Nephron progenitor cell (in vitro differentiated cells): ENCODE measurements around the gene YPEL4.
"Not testable (repeated sequence)": the region's sequence is repeated elsewhere in the genome, so short reads cannot be mapped to it uniquely, and the experiment has no call there.

Experiments
- DNase-seq: peaks from one replicate; pipeline ENCODE4 v3.0.0; 2021
- H3K27ac Mint-ChIP-seq: 2 replicates; pipeline ENCODE4 v1.8.0; 2021; ENCODE audit warnings: mild to moderate bottlenecking, moderate library complexity, mixed read lengths
- H3K27me3 Mint-ChIP-seq: 2 replicates; pipeline ENCODE4 v1.8.0; 2021; ENCODE audit warnings: mild to moderate bottlenecking, low read depth, mixed read lengths; ENCODE audit not compliant: poor library complexity
- H3K36me3 Mint-ChIP-seq: 2 replicates; pipeline ENCODE4 v1.8.0; 2021; ENCODE audit warnings: low read depth, mixed read lengths
- H3K4me1 Mint-ChIP-seq: 2 replicates; pipeline ENCODE4 v1.8.0; 2021; ENCODE audit warnings: mixed read lengths
- H3K4me3 Mint-ChIP-seq: 2 replicates; pipeline ENCODE4 v1.8.0; 2021; ENCODE audit warnings: mild to moderate bottlenecking, moderate library complexity, mixed read lengths
- H3K9me3 Mint-ChIP-seq: 2 replicates; pipeline ENCODE4 v1.8.0; 2021; ENCODE audit warnings: mild to moderate bottlenecking, moderate library complexity, mixed read lengths
- TF ChIP-seq, protein P1 (sequence below): fragments of 200-600 bp; sonication (generic); IDR thresholded peaks from 2 replicates; pipeline ENCODE4 v1.5.0; 2021; ENCODE audit warnings: antibody characterized with exemption

YPEL4 gene

GRCh38 chr11:57653163-57653562 lies 3.5 kb upstream of the YPEL4 start:
- Mint-ChIP-seq H3K4me3 (no peak overlapping the region), H3K36me3 (no peaks in the 10 kb centered on the region), H3K27ac (peak overlapping the region; percentile 13), H3K4me1 (peaks cover 65% of the 10 kb centered on the region), H3K9me3 (no peaks in the 10 kb centered on the region), H3K27me3 (peaks cover 11% of the 10 kb centered on the region)
- no peak for DNase-seq
- TF ChIP-seq, protein P1, sequence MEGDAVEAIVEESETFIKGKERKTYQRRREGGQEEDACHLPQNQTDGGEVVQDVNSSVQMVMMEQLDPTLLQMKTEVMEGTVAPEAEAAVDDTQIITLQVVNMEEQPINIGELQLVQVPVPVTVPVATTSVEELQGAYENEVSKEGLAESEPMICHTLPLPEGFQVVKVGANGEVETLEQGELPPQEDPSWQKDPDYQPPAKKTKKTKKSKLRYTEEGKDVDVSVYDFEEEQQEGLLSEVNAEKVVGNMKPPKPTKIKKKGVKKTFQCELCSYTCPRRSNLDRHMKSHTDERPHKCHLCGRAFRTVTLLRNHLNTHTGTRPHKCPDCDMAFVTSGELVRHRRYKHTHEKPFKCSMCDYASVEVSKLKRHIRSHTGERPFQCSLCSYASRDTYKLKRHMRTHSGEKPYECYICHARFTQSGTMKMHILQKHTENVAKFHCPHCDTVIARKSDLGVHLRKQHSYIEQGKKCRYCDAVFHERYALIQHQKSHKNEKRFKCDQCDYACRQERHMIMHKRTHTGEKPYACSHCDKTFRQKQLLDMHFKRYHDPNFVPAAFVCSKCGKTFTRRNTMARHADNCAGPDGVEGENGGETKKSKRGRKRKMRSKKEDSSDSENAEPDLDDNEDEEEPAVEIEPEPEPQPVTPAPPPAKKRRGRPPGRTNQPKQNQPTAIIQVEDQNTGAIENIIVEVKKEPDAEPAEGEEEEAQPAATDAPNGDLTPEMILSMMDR: no peak

DNA sequence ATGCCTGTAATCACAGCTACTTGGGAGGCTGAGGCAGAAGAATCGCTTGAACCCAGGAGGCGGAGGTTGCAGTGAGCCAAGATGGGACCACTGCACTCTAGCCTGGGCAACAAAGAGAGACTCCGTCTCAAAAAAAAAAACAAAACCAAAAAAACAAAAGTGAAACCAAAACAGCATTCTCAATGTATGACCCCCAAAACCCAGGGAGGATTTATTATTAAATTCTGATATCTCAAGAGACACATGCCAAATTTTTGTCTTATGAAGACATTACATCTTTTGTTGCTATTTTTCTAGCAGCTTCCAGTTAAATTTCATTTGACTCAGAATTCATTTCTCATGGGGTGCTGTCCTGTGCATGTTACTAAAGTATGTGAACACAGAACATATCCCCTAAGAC lies 3.0 kb upstream of the YPEL4 start:
- H3K4me1 Mint-ChIP-seq: peaks cover 65% of the 10 kb centered on the region
- no peaks in the 10 kb centered on the region for H3K36me3 Mint-ChIP-seq
- TF ChIP-seq, protein P1: no peak
- peak overlapping the region; percentile 13 for H3K27ac Mint-ChIP-seq
- H3K27me3 Mint-ChIP-seq: peaks cover 10% of the 10 kb centered on the region
- no peak for DNase-seq
- H3K4me3 Mint-ChIP-seq: no peak overlapping the region
- no peaks in the 10 kb centered on the region for H3K9me3 Mint-ChIP-seq

DNA sequence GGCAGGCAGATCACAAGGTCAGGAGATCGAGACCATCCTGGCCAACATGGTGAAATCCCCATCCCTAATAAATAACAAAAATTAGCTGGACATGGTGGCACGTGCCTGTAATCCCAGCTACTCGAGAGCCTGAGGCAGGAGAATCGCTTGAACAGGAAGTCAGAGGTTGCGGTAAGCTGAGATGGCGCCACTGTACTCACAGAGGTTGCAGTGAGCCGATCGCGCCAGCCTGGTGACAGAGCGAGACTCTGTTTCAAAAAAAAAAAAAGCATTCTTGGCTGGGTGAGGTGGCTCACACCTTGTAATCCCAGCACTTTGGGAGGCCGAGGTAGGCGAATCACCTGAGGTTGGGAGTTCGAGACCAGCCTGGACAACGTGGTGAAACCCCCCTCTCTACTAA lies 2.5 kb upstream of the YPEL4 start:
- H3K27ac Mint-ChIP-seq, H3K36me3 Mint-ChIP-seq, H3K27me3 Mint-ChIP-seq, H3K4me3 Mint-ChIP-seq, H3K9me3 Mint-ChIP-seq, DNase-seq: not testable (repeated sequence)
- peaks cover 65% of the 10 kb centered on the region for H3K4me1 Mint-ChIP-seq

GRCh38 chr11:57651408-57651807 lies 1.7 kb upstream of the YPEL4 start:
- Mint-ChIP-seq H3K36me3 (no peaks in the 10 kb centered on the region), H3K4me3 (peak overlapping the region; percentile 79), H3K27me3 (peaks cover 5% of the 10 kb centered on the region), H3K9me3 (no peaks in the 10 kb centered on the region), H3K4me1 (peaks cover 65% of the 10 kb centered on the region), H3K27ac (no peak overlapping the region)
- no peak for DNase-seq
- TF ChIP-seq, protein P1: no peak

DNA sequence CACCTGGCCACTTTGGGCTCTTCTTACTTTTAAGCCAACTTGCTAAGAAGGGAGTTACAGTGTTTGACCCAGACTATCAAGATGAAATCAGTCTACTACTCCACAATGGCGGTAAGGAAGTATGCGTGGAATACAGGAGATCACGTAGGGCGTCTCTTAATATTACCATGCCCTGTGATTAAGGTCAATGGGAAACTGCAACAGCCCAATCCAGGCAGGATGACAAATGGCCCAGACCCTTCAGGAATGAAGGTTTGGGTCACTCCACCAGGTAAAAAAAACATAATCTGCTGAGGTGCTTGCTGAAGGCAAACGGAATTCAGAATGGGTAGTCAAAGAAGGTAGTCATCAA lies 1.0 kb upstream of the YPEL4 start:
- no peak for DNase-seq
- TF ChIP-seq, protein P1: no peak
- Mint-ChIP-seq H3K4me1 (peaks cover 70% of the 10 kb centered on the region), H3K36me3 (no peaks in the 10 kb centered on the region), H3K9me3 (no peaks in the 10 kb centered on the region), H3K4me3 (peak overlapping the region; percentile 79), H3K27ac (peak overlapping the region; percentile 82), H3K27me3 (peaks cover 5% of the 10 kb centered on the region)

DNA sequence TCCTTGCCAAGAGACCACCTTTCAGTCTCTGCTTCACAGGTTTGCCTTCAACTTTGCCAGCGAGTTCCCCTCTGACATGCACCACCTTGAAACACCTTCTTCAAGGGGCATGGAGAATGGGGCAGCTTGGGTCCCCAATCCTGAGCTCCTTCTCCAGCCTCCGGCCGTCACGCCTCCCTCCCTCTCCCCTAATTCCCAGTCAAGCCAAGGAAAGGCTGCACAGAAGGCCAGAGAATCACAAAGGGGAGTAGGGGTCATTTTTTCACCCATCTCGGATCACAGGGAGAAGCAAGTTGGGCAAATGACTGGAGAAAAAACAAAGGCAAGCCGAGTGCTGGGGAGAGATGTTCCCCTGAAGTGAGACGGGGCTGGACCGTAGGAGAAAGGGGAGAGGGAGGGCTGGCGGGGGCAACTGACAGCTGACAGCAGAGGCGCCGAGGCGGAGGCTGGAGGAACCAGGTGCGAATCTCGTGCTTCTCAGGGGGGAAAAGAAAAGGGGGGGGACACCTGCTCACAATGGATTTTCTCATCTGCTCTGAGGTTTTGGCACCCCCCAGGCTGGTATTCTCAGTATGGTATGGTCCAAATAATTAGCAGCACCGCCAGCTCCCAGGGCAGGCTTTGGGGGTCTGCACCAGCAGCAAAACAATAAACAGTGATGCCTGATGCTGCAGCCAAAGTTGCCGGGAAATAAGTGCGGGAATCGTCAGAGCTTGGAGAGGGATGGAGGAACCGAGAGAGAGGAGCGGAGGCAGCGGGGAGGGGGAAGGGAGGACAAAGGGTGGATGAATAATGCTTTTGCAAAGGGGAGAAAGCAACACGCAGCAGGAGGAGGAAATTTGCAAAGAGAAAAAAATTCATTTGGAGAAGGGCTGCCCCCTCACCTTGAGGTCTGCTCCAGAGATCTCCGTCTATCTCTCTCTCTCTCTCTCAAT lies 644 bp downstream of the YPEL4 start:
- Mint-ChIP-seq H3K27ac (peak overlapping the region; percentile 84), H3K9me3 (no peaks in the 10 kb centered on the region)
- no peak for DNase-seq

More for the DNA sequence above, 644 bp downstream of the YPEL4 start:
- H3K4me3 Mint-ChIP-seq: peak overlapping the region; percentile 79
- peaks cover 85% of the 10 kb centered on the region for H3K4me1 Mint-ChIP-seq
- peaks cover 5% of the 10 kb centered on the region for H3K27me3 Mint-ChIP-seq
- H3K36me3 Mint-ChIP-seq: no peaks in the 10 kb centered on the region
- TF ChIP-seq, protein P1: no peak
